ENCODE data around the gene MAGOHB.

Gene MAGOHB

DNA sequence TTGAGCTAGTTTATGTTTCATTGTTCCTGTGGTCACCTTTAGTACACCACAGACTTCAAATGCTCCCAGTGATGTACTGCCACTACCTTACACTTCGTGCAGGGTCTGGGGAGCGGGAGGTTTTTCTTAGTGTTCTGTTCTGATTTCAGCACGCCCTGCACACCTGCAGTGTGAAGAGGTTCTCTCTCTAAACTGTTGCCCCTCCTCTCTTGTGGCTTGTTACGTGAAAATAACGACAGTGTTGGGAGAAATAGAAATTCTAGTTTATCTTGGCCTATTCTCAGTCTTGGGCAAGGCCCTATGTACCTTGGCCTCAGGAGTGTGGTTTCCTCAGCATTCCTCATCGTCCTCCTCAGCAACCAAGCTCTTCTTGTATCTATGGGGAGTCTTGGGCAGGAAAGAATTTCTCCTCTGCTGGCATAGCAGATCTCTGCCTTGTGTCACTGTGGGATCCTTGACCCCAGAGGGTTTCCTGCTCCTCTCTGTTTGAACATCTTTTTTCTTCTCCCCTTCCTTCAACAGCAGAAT is 59.1 kb downstream of the MAGOHB start:
- TF ChIP-seq, protein P1, sequence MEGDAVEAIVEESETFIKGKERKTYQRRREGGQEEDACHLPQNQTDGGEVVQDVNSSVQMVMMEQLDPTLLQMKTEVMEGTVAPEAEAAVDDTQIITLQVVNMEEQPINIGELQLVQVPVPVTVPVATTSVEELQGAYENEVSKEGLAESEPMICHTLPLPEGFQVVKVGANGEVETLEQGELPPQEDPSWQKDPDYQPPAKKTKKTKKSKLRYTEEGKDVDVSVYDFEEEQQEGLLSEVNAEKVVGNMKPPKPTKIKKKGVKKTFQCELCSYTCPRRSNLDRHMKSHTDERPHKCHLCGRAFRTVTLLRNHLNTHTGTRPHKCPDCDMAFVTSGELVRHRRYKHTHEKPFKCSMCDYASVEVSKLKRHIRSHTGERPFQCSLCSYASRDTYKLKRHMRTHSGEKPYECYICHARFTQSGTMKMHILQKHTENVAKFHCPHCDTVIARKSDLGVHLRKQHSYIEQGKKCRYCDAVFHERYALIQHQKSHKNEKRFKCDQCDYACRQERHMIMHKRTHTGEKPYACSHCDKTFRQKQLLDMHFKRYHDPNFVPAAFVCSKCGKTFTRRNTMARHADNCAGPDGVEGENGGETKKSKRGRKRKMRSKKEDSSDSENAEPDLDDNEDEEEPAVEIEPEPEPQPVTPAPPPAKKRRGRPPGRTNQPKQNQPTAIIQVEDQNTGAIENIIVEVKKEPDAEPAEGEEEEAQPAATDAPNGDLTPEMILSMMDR (IDR thresholded peaks at IDR 0.05; ENCODE audit: extremely low read depth, insufficient read depth, missing control alignments), result no peak
- DNase-seq (ENCODE audit: low spot score), result no peak
- in situ Hi-C loops (cut with MboI; ENCODE audit: low pct_unique_long_range_greater_than_20kb, low sequenced_read_pairs, unreplicated experiment), result no loop called here

All from GM13977 (cell line).